Caco-2 (cell line): Measurements from ENCODE around the gene SPANXD. TPM values are rescaled to one million over a fixed set of nuclear protein-coding genes. Genes with fewer than 3 reads are reported as not detected.

Experiments used
- BruUV-seq: library from RNA; stranded (reverse); fragments of 400-500 nt; replicated peaks from 2 replicates; lab custom pipeline; 2021; lab: Mats Ljungman, UMichigan
- CTCF ChIA-PET: fragments of 300-600 bp; sonication (Branson Sonifier 250); formaldehyde crosslinking; loops from one replicate; lab custom pipeline; 2022; ENCODE audit warnings: antibody characterized with exemption; lab: Charles Lee
- POLR2A ChIA-PET: fragments of 300-600 bp; sonication (Branson Sonifier 250); formaldehyde crosslinking; loops from one replicate; lab custom pipeline; 2022; ENCODE audit warnings: antibody characterized with exemption; lab: Charles Lee
- DNase-seq, 2 experiments: peaks; one replicate each; pipeline versions ENCODE4 v3.0.0 to v3.0.0-alpha.2; 2020 to 2022
- H3K27me3 ChIP-seq: replicated peaks from 2 replicates; pipeline ENCODE4 v1.6.0; 2011; ENCODE audit warnings: low read length; ENCODE audit not compliant: control insufficient read depth, insufficient read depth
- H3K36me3 ChIP-seq: 2 replicates; pipeline ENCODE4 v1.5.1; 2011; ENCODE audit warnings: low read length; ENCODE audit not compliant: control insufficient read depth, insufficient read depth
- H3K4me1 ChIP-seq: fragments of 250-450 bp; sonication (Bioruptor Pico); 2 replicates; pipeline ENCODE4 v1.5.1; 2020; ENCODE audit warnings: mild to moderate bottlenecking
- H3K4me3 ChIP-seq: 2 replicates; pipeline ENCODE4 v1.5.1; 2011; ENCODE audit warnings: low read depth, mild to moderate bottlenecking, control low read depth, low read length
- H3K9me3 ChIP-seq: fragments of 250-450 bp; sonication (Bioruptor Pico); 2 replicates; pipeline ENCODE4 v1.5.1; 2020; ENCODE audit warnings: mild to moderate bottlenecking, moderate library complexity
- H3K27ac Mint-ChIP-seq: one replicate; pipeline ENCODE4 v1.8.0; 2022; ENCODE audit warnings: mixed read lengths; ENCODE audit not compliant: unreplicated experiment
- H3K27me3 Mint-ChIP-seq: one replicate; pipeline ENCODE4 v1.8.0; 2022; ENCODE audit warnings: mixed read lengths; ENCODE audit not compliant: insufficient read depth, unreplicated experiment
- H3K36me3 Mint-ChIP-seq: one replicate; pipeline ENCODE4 v1.8.0; 2022; ENCODE audit warnings: mild to moderate bottlenecking, mixed read lengths; ENCODE audit not compliant: insufficient read depth, unreplicated experiment
- H3K4me1 Mint-ChIP-seq: one replicate; pipeline ENCODE4 v1.8.0; 2022; ENCODE audit warnings: low read depth, mixed read lengths; ENCODE audit not compliant: unreplicated experiment
- H3K4me3 Mint-ChIP-seq: one replicate; pipeline ENCODE4 v1.8.0; 2022; ENCODE audit warnings: mild to moderate bottlenecking, moderate library complexity, mixed read lengths; ENCODE audit not compliant: unreplicated experiment
- H3K9me3 Mint-ChIP-seq: one replicate; pipeline ENCODE4 v1.8.0; 2022; ENCODE audit warnings: mixed read lengths; ENCODE audit not compliant: unreplicated experiment
- CTCF ChIP-seq, 2 experiments: fragments of 200-600 bp in 1 of 2; IDR thresholded peaks; 1 replicate in 1 of 2; 2 replicates in 1 of 2; pipeline versions ENCODE4 v1.5.1 to v1.8.0; 2011 to 2022; ENCODE audit warnings: antibody characterized with exemption in 1 of 2, control low read depth in 1 of 2, inconsistent platforms in 1 of 2, low read depth in 1 of 2, low read length in 1 of 2, mild to moderate bottlenecking in 1 of 2, moderate library complexity in 1 of 2; ENCODE audit not compliant: insufficient read depth in 1 of 2, severe bottlenecking in 1 of 2, unreplicated experiment in 1 of 2
- intact Hi-C: fragments of 100-400 bp; cut with micrococcal nuclease; formaldehyde crosslinking; loops from one replicate; pipeline ENCODE4 v1.10.0; 2022; ENCODE audit not compliant: unreplicated experiment
- total RNA-seq: library from RNA; stranded (reverse); gene quantifications from 2 replicates; pipeline ENCODE4 v1.2.3, GENCODE V29; 2022

The SPANXD gene
- total RNA-seq, 1 experiment from 2014 or later: not detected

DNA sequence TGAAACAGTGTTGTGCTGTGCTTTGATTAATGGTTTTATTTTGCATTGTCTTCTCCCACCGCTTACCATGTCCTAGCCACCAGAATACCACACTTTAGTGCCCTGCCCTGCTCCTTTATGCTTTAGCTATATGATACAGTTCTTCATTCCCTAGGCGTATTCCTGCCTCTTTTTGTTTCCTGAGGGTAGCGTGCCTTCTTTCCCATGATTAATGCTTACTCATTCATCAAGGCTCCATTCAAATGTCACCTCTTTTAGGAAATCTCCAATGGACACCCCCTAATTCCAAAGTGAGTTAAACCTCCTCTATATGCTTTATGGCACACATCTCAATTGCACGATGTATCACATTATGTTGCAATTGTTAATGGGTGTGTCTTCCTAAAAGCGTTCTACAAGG lies 46.3 kb downstream of the SPANXD start:
- H3K9me3 Mint-ChIP-seq: no peaks in the 10 kb centered on the region

More for the DNA sequence above, 46.3 kb downstream of the SPANXD start:
- H3K4me3 ChIP-seq: no peak overlapping the region
- no peaks in the 10 kb centered on the region for H3K9me3 ChIP-seq
- Mint-ChIP-seq H3K27ac (no peak overlapping the region), H3K4me1 (no peaks in the 10 kb centered on the region), H3K27me3 (no peaks in the 10 kb centered on the region), H3K4me3 (no peak overlapping the region), H3K36me3 (no peaks in the 10 kb centered on the region)
- no peak for DNase-seq
- ChIA-PET POLR2A (no interaction called here), CTCF (no interaction called here)
- H3K36me3 ChIP-seq: no peaks in the 10 kb centered on the region
- H3K27me3 ChIP-seq: no peaks in the 10 kb centered on the region
- BruUV-seq: no TSS peak
- intact Hi-C loops: no loop called here
- H3K4me1 ChIP-seq: no peaks in the 10 kb centered on the region
- no peak for TF ChIP-seq CTCF (IDR thresholded peaks at IDR 0.05; ENCODE audit: insufficient read depth in 1 of 2, low read depth in 1 of 2, low read length in 1 of 2, severe bottlenecking in 1 of 2, unreplicated experiment in 1 of 2)

Other genes with a start within 250 kb of the SPANXD start
- gene SPANXA1, start 114.0 kb downstream of the SPANXD start, total RNA-seq: not detected in 2 replicates
- not detected in 2 replicates for gene SPANXA2, start 109.0 kb downstream of the SPANXD start, total RNA-seq
- not detected in 2 replicates for gene MAGEC3, start 139.6 kb upstream of the SPANXD start, total RNA-seq
- gene MAGEC1, start 205.2 kb upstream of the SPANXD start, total RNA-seq: not detected in 2 replicates